ENCODE measurements around the gene VIT. TPM values are rescaled to one million over a fixed set of nuclear protein-coding genes. Genes with fewer than 3 reads are reported as not detected.

VIT gene
- total and polyA plus RNA-seq, 2 donors (not counting 1 experiment from before 2014, with no cell fraction given) = 0.17 to 0.62 TPM

- no peak for TF ChIP-seq EZH2 (IDR thresholded peaks at IDR 0.05; ENCODE audit: low read length, missing control alignments)
- TF ChIP-seq, protein P1, sequence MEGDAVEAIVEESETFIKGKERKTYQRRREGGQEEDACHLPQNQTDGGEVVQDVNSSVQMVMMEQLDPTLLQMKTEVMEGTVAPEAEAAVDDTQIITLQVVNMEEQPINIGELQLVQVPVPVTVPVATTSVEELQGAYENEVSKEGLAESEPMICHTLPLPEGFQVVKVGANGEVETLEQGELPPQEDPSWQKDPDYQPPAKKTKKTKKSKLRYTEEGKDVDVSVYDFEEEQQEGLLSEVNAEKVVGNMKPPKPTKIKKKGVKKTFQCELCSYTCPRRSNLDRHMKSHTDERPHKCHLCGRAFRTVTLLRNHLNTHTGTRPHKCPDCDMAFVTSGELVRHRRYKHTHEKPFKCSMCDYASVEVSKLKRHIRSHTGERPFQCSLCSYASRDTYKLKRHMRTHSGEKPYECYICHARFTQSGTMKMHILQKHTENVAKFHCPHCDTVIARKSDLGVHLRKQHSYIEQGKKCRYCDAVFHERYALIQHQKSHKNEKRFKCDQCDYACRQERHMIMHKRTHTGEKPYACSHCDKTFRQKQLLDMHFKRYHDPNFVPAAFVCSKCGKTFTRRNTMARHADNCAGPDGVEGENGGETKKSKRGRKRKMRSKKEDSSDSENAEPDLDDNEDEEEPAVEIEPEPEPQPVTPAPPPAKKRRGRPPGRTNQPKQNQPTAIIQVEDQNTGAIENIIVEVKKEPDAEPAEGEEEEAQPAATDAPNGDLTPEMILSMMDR (conservative IDR thresholded peaks at IDR 0.05 in 1 of 2, IDR thresholded peaks at IDR 0.05 in 1 of 2; ENCODE audit: low read depth in 1 of 2, low read length in 2 of 2) = peak; percentile 48 to 62
- Histone ChIP-seq H3K79me2 (ENCODE audit: control insufficient read depth, insufficient read depth, low read length) (no peaks in the 10 kb centered on the region), H3K27ac (ENCODE audit: insufficient read depth, low read length) (no peak overlapping the region), H3K4me3 (replicated peaks in 1 of 4; ENCODE audit: control extremely low read depth in 1 of 4, insufficient read depth in 1 of 4, low read depth in 3 of 4, low read length in 4 of 4) (no peak overlapping the region), H3K4me2 (ENCODE audit: extremely low read depth, insufficient read depth, low read length) (no peak overlapping the region), H3K9me3 (ENCODE audit: control insufficient read depth, insufficient read depth, low read depth, low read length) (no peaks in the 10 kb centered on the region), H3K9ac (ENCODE audit: insufficient read depth, low read length) (no peak overlapping the region), H3K4me1 (ENCODE audit: control insufficient read depth, extremely low read depth, insufficient read depth, low read length) (no peaks in the 10 kb centered on the region), H3K27me3 (ENCODE audit: control insufficient read depth, insufficient read depth, low read length) (no peaks in the 10 kb centered on the region), H4K20me1 (ENCODE audit: control insufficient read depth, extremely low read depth, insufficient read depth, low read length) (no peaks in the 10 kb centered on the region), H2AFZ (ENCODE audit: low read length) (no peak overlapping the region), H3K36me3 (ENCODE audit: control insufficient read depth, insufficient read depth, low read length) (no peaks in the 10 kb centered on the region)
- peak; percentile 15 to 22 for DNase-seq (ENCODE audit: low read depth in 2 of 2)
These were observed 74.2 kb downstream of the VIT start for GRCh38 chr2:36770542-36771287.

GRCh38 chr2:36771671-36772070, 75.2 kb downstream of the VIT start:
- DNase-seq (ENCODE audit: low read depth in 2 of 2) = no peak
- no peak overlapping the region for H3K9ac ChIP-seq (ENCODE audit: insufficient read depth, low read length)
- no peak overlapping the region for H3K27ac ChIP-seq (ENCODE audit: insufficient read depth, low read length)
- H3K27me3 ChIP-seq (ENCODE audit: control insufficient read depth, insufficient read depth, low read length) = no peaks in the 10 kb centered on the region
- no peak overlapping the region for H3K4me3 ChIP-seq (replicated peaks in 1 of 4; ENCODE audit: control extremely low read depth in 1 of 4, insufficient read depth in 1 of 4, low read depth in 3 of 4, low read length in 4 of 4)
- TF ChIP-seq EZH2 (IDR thresholded peaks at IDR 0.05; ENCODE audit: low read length, missing control alignments) = no peak
- TF ChIP-seq, protein P1 (conservative IDR thresholded peaks at IDR 0.05 in 1 of 2, IDR thresholded peaks at IDR 0.05 in 1 of 2; ENCODE audit: low read depth in 1 of 2, low read length in 2 of 2) = no peak
- H3K9me3 ChIP-seq (ENCODE audit: control insufficient read depth, insufficient read depth, low read depth, low read length) = no peaks in the 10 kb centered on the region
- H3K4me1 ChIP-seq (ENCODE audit: control insufficient read depth, extremely low read depth, insufficient read depth, low read length) = no peaks in the 10 kb centered on the region
- no peaks in the 10 kb centered on the region for H3K36me3 ChIP-seq (ENCODE audit: control insufficient read depth, insufficient read depth, low read length)
- no peak overlapping the region for H3K4me2 ChIP-seq (ENCODE audit: extremely low read depth, insufficient read depth, low read length)
- H4K20me1 ChIP-seq (ENCODE audit: control insufficient read depth, extremely low read depth, insufficient read depth, low read length) = no peaks in the 10 kb centered on the region
- H3K79me2 ChIP-seq (ENCODE audit: control insufficient read depth, insufficient read depth, low read length) = no peaks in the 10 kb centered on the region
- H2AFZ ChIP-seq (ENCODE audit: low read length) = no peak overlapping the region

DNA sequence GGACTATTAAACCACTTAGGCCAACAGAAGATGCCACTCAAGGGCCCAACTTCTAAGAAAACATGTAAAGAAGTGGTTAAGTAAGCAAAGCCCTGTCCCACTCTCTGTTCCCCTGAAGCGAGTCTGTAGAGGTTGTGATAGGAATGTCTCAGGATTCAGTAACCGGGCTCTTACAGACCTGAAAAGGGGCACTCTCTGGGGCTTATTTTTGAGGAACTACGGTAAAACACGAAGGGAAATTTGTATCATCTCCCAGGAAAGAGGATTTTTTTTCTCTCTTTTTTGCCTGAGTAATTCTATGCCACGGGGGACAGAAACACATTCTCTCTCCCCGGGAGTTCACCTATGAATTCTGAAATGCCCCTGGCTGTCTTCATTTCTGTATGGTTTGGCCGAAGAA, 77.4 kb downstream of the VIT start:
- Histone ChIP-seq H4K20me1 (ENCODE audit: control insufficient read depth, extremely low read depth, insufficient read depth, low read length) (no peaks in the 10 kb centered on the region), H3K4me2 (ENCODE audit: extremely low read depth, insufficient read depth, low read length) (no peak overlapping the region), H2AFZ (ENCODE audit: low read length) (no peak overlapping the region), H3K27me3 (ENCODE audit: control insufficient read depth, insufficient read depth, low read length) (no peaks in the 10 kb centered on the region), H3K9ac (ENCODE audit: insufficient read depth, low read length) (no peak overlapping the region), H3K4me1 (ENCODE audit: control insufficient read depth, extremely low read depth, insufficient read depth, low read length) (no peaks in the 10 kb centered on the region), H3K36me3 (ENCODE audit: control insufficient read depth, insufficient read depth, low read length) (no peaks in the 10 kb centered on the region), H3K9me3 (ENCODE audit: control insufficient read depth, insufficient read depth, low read depth, low read length) (no peaks in the 10 kb centered on the region), H3K4me3 (replicated peaks in 1 of 4; ENCODE audit: control extremely low read depth in 1 of 4, insufficient read depth in 1 of 4, low read depth in 3 of 4, low read length in 4 of 4) (no peak overlapping the region), H3K27ac (ENCODE audit: insufficient read depth, low read length) (no peak overlapping the region), H3K79me2 (ENCODE audit: control insufficient read depth, insufficient read depth, low read length) (no peaks in the 10 kb centered on the region)
- TF ChIP-seq EZH2 (IDR thresholded peaks at IDR 0.05; ENCODE audit: low read length, missing control alignments) = no peak
- TF ChIP-seq, protein P1 (conservative IDR thresholded peaks at IDR 0.05 in 1 of 2, IDR thresholded peaks at IDR 0.05 in 1 of 2; ENCODE audit: low read depth in 1 of 2, low read length in 2 of 2) = no peak
- no peak for DNase-seq (ENCODE audit: low read depth in 2 of 2)
